Sigmoid colon (tissue), 4 donors: ENCODE data around the gene B4GALNT3.

ENCODE experiments used
- CTCF ChIP-seq, 4 experiments: fragments of 450-650 bp in 3 of 4; fragments of 200-600 bp in 1 of 4; IDR thresholded peaks; one replicate each; pipeline ENCODE4 v1.5.1; 2016 to 2019; ENCODE audit warnings: antibody characterized with exemption in 4 of 4, mild to moderate bottlenecking in 3 of 4, moderate library complexity in 2 of 4
- EP300 ChIP-seq, 4 donors: sonication (generic); formaldehyde crosslinking; IDR thresholded peaks; one replicate each; pipeline ENCODE4 v1.6.1; 2017; ENCODE audit warnings: antibody characterized with exemption in 4 of 4
- POLR2A ChIP-seq, 2 donors: fragments of 450-650 bp; IDR thresholded peaks; one replicate each; pipeline ENCODE4 v1.6.1; 2016; ENCODE audit warnings: antibody characterized with exemption in 2 of 2, mild to moderate bottlenecking in 2 of 2, moderate library complexity in 2 of 2
- POLR2AphosphoS5 ChIP-seq, 4 donors: sonication (generic); formaldehyde crosslinking; IDR thresholded peaks; one replicate each; pipeline ENCODE4 v1.6.1; 2017; ENCODE audit warnings: antibody characterized with exemption in 4 of 4

- TF ChIP-seq CTCF (IDR thresholded peaks at IDR 0.05) = no peak
- TF ChIP-seq POLR2A (IDR thresholded peaks at IDR 0.05) = no peak
- TF ChIP-seq EP300 (IDR thresholded peaks at IDR 0.05) = no peak
- TF ChIP-seq POLR2AphosphoS5 (IDR thresholded peaks at IDR 0.05) = no peak
Measured at GRCh38 chr12:507391-507796, 47.7 kb downstream of the B4GALNT3 start.
